HFF-Myc (cell line): ENCODE measurements around the gene PCP2.

Source experiments
- DNase-seq: peaks from one replicate; pipeline ENCODE4 v3.0.0-alpha.2; 2011; ENCODE audit warnings: low read depth; ENCODE audit errors: extremely low read depth
- H3K4me3 ChIP-seq: replicated peaks from 2 replicates; pipeline ENCODE4 v1.5.1; 2011; ENCODE audit warnings: low read depth, mild to moderate bottlenecking, control low read depth, low read length
- CTCF ChIP-seq: IDR thresholded peaks from 2 replicates; pipeline ENCODE4 v1.5.1; 2012; ENCODE audit warnings: mild to moderate bottlenecking, low read depth, low read length, control low read depth; ENCODE audit errors: missing control alignments

The PCP2 gene

GRCh38 chr19:7632340-7633203 lies 947 bp downstream of the PCP2 start:
- TF ChIP-seq CTCF, result no peak
- no peak overlapping the region for H3K4me3 ChIP-seq
- no peak for DNase-seq

DNA sequence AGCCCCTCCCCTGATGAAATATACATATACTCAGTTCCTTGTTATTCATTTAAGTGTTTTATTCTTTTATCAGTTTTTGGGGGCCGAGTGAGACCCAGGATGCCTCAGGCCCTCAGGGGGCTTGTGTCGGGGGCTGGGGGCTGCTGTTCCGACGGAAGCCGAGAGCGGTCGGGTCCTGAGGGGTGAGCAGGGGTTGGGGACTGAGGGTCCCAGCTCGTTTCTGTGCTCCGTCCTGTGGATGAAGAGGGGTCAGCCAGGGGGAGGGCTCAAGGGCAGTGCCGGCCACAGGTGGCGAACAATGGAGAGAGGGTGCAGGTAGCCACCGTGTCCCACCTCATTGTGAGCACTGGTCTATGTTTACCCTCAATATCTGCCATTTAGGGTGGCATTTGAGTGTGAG lies 1.9 kb downstream of the PCP2 start:
- no peak for TF ChIP-seq CTCF
- no peak overlapping the region for H3K4me3 ChIP-seq

GRCh38 chr19:7629347-7630054 lies 4.0 kb downstream of the PCP2 start, which contains the start of the genes PET100 and XAB2:
Gene PET100, plus strand, starts transcription at chr19:7629793. Its CDS starts 41 bp downstream, at chr19:7629834.
Gene XAB2, minus strand, starts transcription at chr19:7629545. Its CDS starts 18 bp downstream, at chr19:7629527.
- TF ChIP-seq CTCF, result no peak
- DNase-seq, result peak; percentile 98
- peak within 1 kb of the TSS; percentile 98 for H3K4me3 ChIP-seq

More for the DNA sequence above, 1.9 kb downstream of the PCP2 start:
- no peak for DNase-seq

DNA sequence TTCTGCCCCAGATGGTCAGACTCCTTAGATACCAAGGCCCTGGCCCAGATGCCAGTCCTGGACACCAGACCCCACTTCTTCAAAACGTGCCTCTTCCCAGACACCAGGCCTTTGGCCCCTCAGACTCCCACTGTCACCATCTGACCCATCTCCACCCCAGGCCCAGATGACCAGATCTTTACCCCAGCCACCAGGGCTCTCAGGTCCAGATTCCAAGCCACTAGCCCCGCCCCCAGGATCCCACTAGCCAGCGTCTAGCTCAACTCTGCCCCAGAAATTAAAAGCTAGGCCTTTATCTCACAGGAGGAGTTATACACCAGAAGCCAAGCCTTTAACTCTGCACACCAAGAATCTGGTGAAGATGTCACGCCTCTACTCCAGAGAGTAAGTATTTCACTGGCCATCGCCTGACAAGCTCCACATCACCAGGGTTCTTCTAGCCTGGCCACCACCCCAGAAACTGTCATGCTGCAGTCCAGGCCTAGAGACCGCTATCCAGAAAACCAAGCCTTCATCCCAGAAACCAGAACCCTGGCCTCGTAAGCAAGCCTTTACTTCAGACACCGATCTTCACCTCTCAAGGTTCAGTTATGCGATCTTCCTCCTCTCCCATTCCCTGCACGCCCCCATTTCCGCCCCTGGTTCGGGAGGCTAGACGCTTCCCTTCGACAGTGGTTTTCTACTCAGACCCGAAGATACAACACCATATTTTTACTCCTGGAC lies 4.8 kb downstream of the PCP2 start:
- TF ChIP-seq CTCF, result no peak
- H3K4me3 ChIP-seq, result peak overlapping the region; percentile 98
- no peak for DNase-seq

- no peak for DNase-seq
- TF ChIP-seq CTCF, result no peak
- H3K4me3 ChIP-seq, result no peak overlapping the region
These were observed 6.4 kb downstream of the PCP2 start for GRCh38 chr19:7627166-7627565.

DNA sequence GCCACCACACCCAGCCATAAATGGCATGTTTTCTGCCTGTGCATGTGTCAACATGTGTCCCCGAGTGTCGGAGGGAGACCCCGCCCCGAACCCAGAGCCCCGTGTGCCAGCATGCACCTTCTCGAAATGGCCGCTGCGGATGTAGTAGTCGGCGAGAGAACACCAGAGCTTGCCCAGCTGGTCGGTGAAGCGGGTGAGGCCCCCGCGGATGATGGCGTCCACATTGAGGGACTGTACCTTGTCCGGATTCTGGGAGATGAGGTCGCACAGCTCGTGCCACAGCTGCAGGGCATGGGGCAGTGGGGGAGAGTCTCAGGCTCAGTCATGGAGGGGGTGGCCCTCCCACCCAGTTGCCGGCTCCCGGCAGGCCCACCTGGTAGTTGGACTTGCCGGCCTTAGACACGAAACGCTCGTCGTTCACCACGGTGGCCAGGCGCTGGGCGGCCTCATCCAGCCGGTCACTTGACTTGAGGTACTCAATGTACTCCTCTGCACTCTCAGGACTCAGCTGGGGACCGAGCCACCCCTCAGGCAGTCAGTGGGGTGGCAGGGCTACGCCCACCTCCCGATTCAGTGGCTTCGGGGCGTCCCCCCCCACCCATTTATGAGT lies 7.7 kb downstream of the PCP2 start:
- TF ChIP-seq CTCF, result no peak
- DNase-seq, result no peak
- H3K4me3 ChIP-seq, result no peak overlapping the region
